Uterus (tissue), 2 donors: ENCODE data around the gene TMEM217.

Experiments used
- CTCF ChIP-seq, 4 experiments: fragments of 200-600 bp in 2 of 4; fragments of 450-650 bp in 2 of 4; sonication (generic) in 2 of 4; IDR thresholded peaks; one replicate each; pipeline ENCODE4 v1.5.1; 2016 to 2019; ENCODE audit warnings: antibody characterized with exemption in 4 of 4, mild to moderate bottlenecking in 2 of 4, moderate library complexity in 1 of 4
- POLR2A ChIP-seq, 2 donors: fragments of 450-650 bp; IDR thresholded peaks; one replicate each; pipeline ENCODE4 v1.6.1; 2016; ENCODE audit warnings: antibody characterized with exemption in 2 of 2, mild to moderate bottlenecking in 1 of 2, moderate library complexity in 1 of 2

GRCh38 chr6:37303891-37304503 lies 46.1 kb upstream of the TMEM217 start:
- TF ChIP-seq CTCF (IDR thresholded peaks at IDR 0.05), result peak in 3 of 4 experiments; percentile 28 to 48 (median 34)
- TF ChIP-seq POLR2A (IDR thresholded peaks at IDR 0.05), result no peak
